GM12878 (cell line): Measurements from ENCODE around the gene RASGRF2. TPM values are rescaled to one million over a fixed set of nuclear protein-coding genes. Genes with fewer than 3 reads are reported as not detected.

ENCODE experiments used
- ATF2 ChIP-seq: IDR thresholded peaks from 2 replicates; pipeline ENCODE4 v1.6.1; 2012; ENCODE audit warnings: low read length, inconsistent platforms
- CBFB ChIP-seq: IDR thresholded peaks from 2 replicates; pipeline ENCODE4 v1.6.1; 2016; ENCODE audit warnings: antibody characterized with exemption, low read depth
- CBX5 ChIP-seq: sonication (generic); IDR thresholded peaks from 2 replicates; pipeline ENCODE4 v1.6.1; 2016; ENCODE audit warnings: low read depth, moderate library complexity, mild to moderate bottlenecking, inconsistent platforms
- CUX1 ChIP-seq: IDR thresholded peaks from 2 replicates; pipeline ENCODE4 v1.6.1; 2012; ENCODE audit warnings: improper control_type of control experiment, low read depth, low read length; ENCODE audit not compliant: insufficient replicate concordance
- EGR1 ChIP-seq, 2 experiments: IDR thresholded peaks; 1 replicate in 1 of 2; 2 replicates in 1 of 2; pipeline ENCODE4 v1.6.1; 2011 to 2012; ENCODE audit warnings: low read depth in 2 of 2, low read length in 2 of 2, borderline replicate concordance in 1 of 2, mild to moderate bottlenecking in 1 of 2, moderate library complexity in 1 of 2
- HDAC6 ChIP-seq: fragments of 200-600 bp; sonication (generic); IDR thresholded peaks from one replicate; pipeline ENCODE4 v1.8.0; 2017; ENCODE audit warnings: antibody characterized with exemption; ENCODE audit not compliant: unreplicated experiment
- IKZF2 ChIP-seq, 2 experiments: fragments of 450-650 bp; IDR thresholded peaks; 2 replicates each; pipeline ENCODE4 v1.6.1; 2017; ENCODE audit warnings: mild to moderate bottlenecking in 2 of 2, moderate library complexity in 2 of 2
- IRF5 ChIP-seq: fragments of 450-650 bp; IDR thresholded peaks from 2 replicates; pipeline ENCODE4 v1.6.1; 2017; ENCODE audit warnings: borderline replicate concordance
- MAX ChIP-seq: IDR thresholded peaks from 2 replicates; pipeline ENCODE4 v1.6.1; 2012; ENCODE audit warnings: low read depth, low read length, improper control_type of control experiment
- MEF2B ChIP-seq: fragments of 450-650 bp; IDR thresholded peaks from 2 replicates; pipeline ENCODE4 v1.6.1; 2018; ENCODE audit warnings: mild to moderate bottlenecking, moderate library complexity; ENCODE audit not compliant: partially characterized antibody, poor library complexity, severe bottlenecking
- MLLT1 ChIP-seq: fragments of 450-650 bp; IDR thresholded peaks from 2 replicates; pipeline ENCODE4 v1.6.1; 2016; ENCODE audit warnings: mild to moderate bottlenecking
- MTA2 ChIP-seq: fragments of 450-650 bp; IDR thresholded peaks from 2 replicates; pipeline ENCODE4 v1.6.1; 2016; ENCODE audit warnings: low read depth, mild to moderate bottlenecking, moderate library complexity
- POU2F2 ChIP-seq: IDR thresholded peaks from 3 replicates; pipeline ENCODE4 v1.6.1; 2011; ENCODE audit warnings: low read depth, mild to moderate bottlenecking, low read length, borderline replicate concordance
- RAD51 ChIP-seq: fragments of 450-650 bp; IDR thresholded peaks from 2 replicates; pipeline ENCODE4 v1.6.1; 2016; ENCODE audit warnings: moderate library complexity, mild to moderate bottlenecking, inconsistent platforms
- RUNX3 ChIP-seq: IDR thresholded peaks from 2 replicates; pipeline ENCODE4 v1.6.1; 2012; ENCODE audit warnings: low read length, inconsistent platforms
- SKIL ChIP-seq: fragments of 450-650 bp; IDR thresholded peaks from 2 replicates; pipeline ENCODE4 v1.6.1; 2017; ENCODE audit warnings: mild to moderate bottlenecking, low read depth, inconsistent platforms; ENCODE audit not compliant: poor library complexity, severe bottlenecking
- ZNF24 ChIP-seq: fragments of 450-650 bp; IDR thresholded peaks from 2 replicates; pipeline ENCODE4 v1.6.1; 2017; ENCODE audit warnings: antibody characterized with exemption, mild to moderate bottlenecking
- ZNF384 ChIP-seq: IDR thresholded peaks from 2 replicates; pipeline ENCODE4 v1.6.1; 2012; ENCODE audit warnings: low read depth, mild to moderate bottlenecking, low read length, improper control_type of control experiment, borderline replicate concordance
- polyA plus RNA-seq, 11 experiments: library from polyadenylated mRNA; depleted of rRNA in 4 of 11; unstranded in 6 of 11; stranded (reverse) in 5 of 11; fragments of >200 nt; fragmentation: Nextera tagmentation in 4 of 11; fragmentation: Illumina TruSeq in 1 of 11; extraction: Ambion mirVana in 4 of 11; extraction: Trizol in 1 of 11; gene quantifications; 1 replicate in 1 of 11; 2 replicates in 10 of 11; pipeline versions ENCODE4 v1.2.1 to v1.2.3, GENCODE V29; 2011 to 2016; ENCODE audit warnings: inconsistent platforms in 2 of 11, missing spikeins in 2 of 11, low read depth in 1 of 11
- total RNA-seq, 4 experiments: library from RNA; depleted of rRNA in 3 of 4; stranded (reverse); fragments of >200 nt in 3 of 4; fragmentation: Illumina TruSeq in 1 of 4; extraction: Trizol in 1 of 4; gene quantifications; 2 replicates each; pipeline versions ENCODE4 v1.2.1 to v1.2.3, GENCODE V29; 2013 to 2021

The RASGRF2 gene
- total and polyA plus RNA-seq, 10 of the 15 experiments (the other 5 are each of a cell fraction or from before 2014, with no cell fraction given): 0.05 to 0.24 (median 0.07) TPM

GRCh38 chr5:81154725-81155124 lies 194.6 kb downstream of the RASGRF2 start (continued):
- TF ChIP-seq MEF2B (peak; percentile 90), MAX (no peak), ZNF24 (peak; percentile 59; the same call in 1 of the 2 replicates), RAD51 (peak; percentile 37; the same call in 1 of the 2 replicates), MLLT1 (0 out of 2 replicates have a peak, but pooled peaks have one; percentile 46), IRF5 (no peak), HDAC6 (no peak), CBFB (0 out of 2 replicates have a peak, but pooled peaks have one; percentile 30), EGR1 (IDR thresholded peaks at IDR 0.05; ENCODE audit: borderline replicate concordance in 1 of 2, low read depth in 2 of 2, low read length in 2 of 2) (no peak), IKZF2 (IDR thresholded peaks at IDR 0.05) (peak; percentile 64 to 67; a peak in 3 of 4 replicates), POU2F2 (peak; percentile 31; the same call in 1 of the 3 replicates), CUX1 (peak; percentile 71), SKIL (peak; percentile 61), ATF2 (peak; percentile 38; the same call in 1 of the 2 replicates), RUNX3 (peak; percentile 56; the same call in 1 of the 2 replicates), ZNF384 (peak; percentile 60; the same call in 1 of the 2 replicates), CBX5 (no peak), MTA2 (peak; percentile 97)
